Tibial artery (tissue), 4 donors: ENCODE measurements around the gene NDUFV1.

Experiments
- DNase-seq, 2 donors: peaks; one replicate each; pipeline ENCODE4 v3.0.0-alpha.2; 2019
- H3K27ac ChIP-seq, 2 donors: fragments of 200-600 bp; sonication (generic) in 1 of 2; 1 replicate in 1 of 2; 2 replicates in 1 of 2; pipeline ENCODE4 v1.5.1; 2018 to 2019; ENCODE audit warnings: mild to moderate bottlenecking in 1 of 2
- H3K27me3 ChIP-seq, 2 donors: fragments of 200-600 bp; sonication (generic) in 1 of 2; one replicate each; pipeline versions ENCODE4 v1.5.1 to v1.6.0; 2016 to 2019
- H3K36me3 ChIP-seq, 3 donors: fragments of 200-600 bp; sonication (generic) in 2 of 3; one replicate each; pipeline ENCODE4 v1.5.1; 2016 to 2019; ENCODE audit warnings: mild to moderate bottlenecking in 2 of 3
- H3K4me1 ChIP-seq, 4 donors: fragments of 200-600 bp; sonication (generic) in 2 of 4; 1 replicate in 3 of 4; 2 replicates in 1 of 4; pipeline ENCODE4 v1.5.1; 2016 to 2019
- H3K4me3 ChIP-seq, 2 donors: fragments of 200-600 bp; sonication (generic) in 1 of 2; 1 replicate in 1 of 2; 2 replicates in 1 of 2; pipeline ENCODE4 v1.5.1; 2018 to 2019; ENCODE audit warnings: mild to moderate bottlenecking in 2 of 2
- H3K9me3 ChIP-seq, 3 donors: fragments of 200-600 bp; sonication (generic) in 1 of 3; one replicate each; pipeline ENCODE4 v1.5.1; 2016 to 2019
- CTCF ChIP-seq, 2 experiments: fragments of 200-600 bp in 1 of 2; fragments of 450-650 bp in 1 of 2; IDR thresholded peaks; one replicate each; pipeline ENCODE4 v1.5.1; 2017 to 2019; ENCODE audit warnings: antibody characterized with exemption in 2 of 2, mild to moderate bottlenecking in 1 of 2, moderate library complexity in 1 of 2
- intact Hi-C: fragments of 100-400 bp; cut with DNase I; formaldehyde crosslinking; loops from one replicate; pipeline ENCODE4 v1.15.0; 2023; ENCODE audit warnings: low total_unique reads

NDUFV1 gene

GRCh38 chr11:67644472-67645418 lies 38.0 kb downstream of the NDUFV1 start:
- Histone ChIP-seq H3K4me3 (no peak overlapping the region), H3K27me3 (peaks cover 0 to 64% of the 10 kb centered on the region in 2 donors), H3K36me3 (no peaks in the 10 kb centered on the region), H3K9me3 (peaks cover 0 to 2% (median 0%) of the 10 kb centered on the region in 3 donors), H3K4me1 (no peaks in the 10 kb centered on the region), H3K27ac (no peak overlapping the region)
- no peak for DNase-seq
- intact Hi-C loops = no loop called here
- no peak for TF ChIP-seq CTCF (IDR thresholded peaks at IDR 0.05)

GRCh38 chr11:67645521-67646461 lies 39.1 kb downstream of the NDUFV1 start:
- Histone ChIP-seq H3K27me3 (peaks cover 0 to 63% of the 10 kb centered on the region in 2 donors), H3K27ac (no peak overlapping the region), H3K9me3 (peaks cover 0 to 2% (median 0%) of the 10 kb centered on the region in 3 donors), H3K4me3 (no peak overlapping the region), H3K36me3 (no peaks in the 10 kb centered on the region), H3K4me1 (no peaks in the 10 kb centered on the region)
- no peak for DNase-seq
- no peak for TF ChIP-seq CTCF (IDR thresholded peaks at IDR 0.05)
- intact Hi-C loops = no loop called here

GRCh38 chr11:67646535-67647336 lies 40.0 kb downstream of the NDUFV1 start:
- peaks cover 0 to 54% of the 10 kb centered on the region in 2 donors for H3K27me3 ChIP-seq
- no peak overlapping the region for H3K4me3 ChIP-seq
- intact Hi-C loops = no loop called here
- no peaks in the 10 kb centered on the region for H3K4me1 ChIP-seq
- no peaks in the 10 kb centered on the region for H3K36me3 ChIP-seq
- H3K9me3 ChIP-seq = peaks cover 0 to 2% (median 0%) of the 10 kb centered on the region in 3 donors
- no peak overlapping the region for H3K27ac ChIP-seq
- TF ChIP-seq CTCF (IDR thresholded peaks at IDR 0.05) = no peak
- peak in 1 of 2 donors; percentile 63 for DNase-seq

DNA sequence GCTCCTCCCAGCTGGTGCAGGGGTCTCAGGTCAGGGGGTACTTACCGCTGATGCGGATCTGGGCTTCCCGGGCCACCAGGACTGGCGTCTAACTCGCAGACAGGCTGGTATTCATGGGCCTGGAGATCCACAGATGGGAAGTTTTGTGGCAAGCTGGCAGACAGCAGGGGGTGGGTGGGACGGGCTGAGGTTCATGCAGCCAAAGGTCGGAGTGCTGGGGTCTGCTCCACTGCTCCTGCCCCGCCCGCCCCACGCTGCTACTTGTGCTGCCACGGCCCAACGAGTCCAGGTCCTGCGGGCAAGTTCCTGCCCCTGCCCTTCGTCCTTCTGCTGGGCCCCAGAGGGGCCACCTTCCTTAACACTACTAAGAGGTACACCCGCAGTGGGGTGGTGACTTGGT lies 40.7 kb downstream of the NDUFV1 start:
- DNase-seq = no peak
- Histone ChIP-seq H3K27ac (no peak overlapping the region), H3K9me3 (peaks cover 0 to 2% (median 0%) of the 10 kb centered on the region in 3 donors), H3K36me3 (no peaks in the 10 kb centered on the region), H3K27me3 (peaks cover 0 to 54% of the 10 kb centered on the region in 2 donors), H3K4me3 (no peak overlapping the region), H3K4me1 (no peaks in the 10 kb centered on the region)
- intact Hi-C loops = no loop called here
- no peak for TF ChIP-seq CTCF (IDR thresholded peaks at IDR 0.05)
